PC-9 (cell line): ENCODE measurements around the gene HYAL1. TPM values are rescaled to one million over a fixed set of nuclear protein-coding genes. Genes with fewer than 3 reads are reported as not detected.

Source experiments
- BruUV-seq: library from RNA; stranded (reverse); fragments of 400-500 nt; replicated peaks from 2 replicates; lab custom pipeline; 2021; lab: Mats Ljungman, UMichigan
- CTCF ChIA-PET: fragments of 300-600 bp; sonication (Branson Sonifier 250); formaldehyde crosslinking; loops from one replicate; lab custom pipeline; 2022; ENCODE audit warnings: antibody characterized with exemption; lab: Charles Lee
- POLR2A ChIA-PET: fragments of 300-600 bp; sonication (Branson Sonifier 250); formaldehyde crosslinking; loops from one replicate; lab custom pipeline; 2022; ENCODE audit warnings: antibody characterized with exemption; ENCODE audit not compliant: unreplicated experiment; lab: Charles Lee
- DNase-seq, 2 experiments: peaks; one replicate each; pipeline versions ENCODE4 v3.0.0 to v3.0.0-alpha.2; 2015 to 2022; ENCODE audit warnings: mixed read lengths in 1 of 2
- H2AFZ ChIP-seq: fragments of 200-600 bp; sonication (generic); 2 replicates; pipeline ENCODE4 v1.8.1; 2017; ENCODE audit warnings: antibody characterized with exemption
- H3F3A ChIP-seq: fragments of 200-600 bp; sonication (generic); 2 replicates; pipeline ENCODE4 v1.8.1; 2017; ENCODE audit warnings: antibody characterized with exemption, mild to moderate bottlenecking, low read depth; ENCODE audit not compliant: insufficient read depth
- H3K27ac ChIP-seq: fragments of 200-600 bp; sonication (generic); 2 replicates; pipeline ENCODE4 v1.6.1; 2016; ENCODE audit warnings: mixed run types
- H3K27me3 ChIP-seq: fragments of 200-600 bp; sonication (generic); 2 replicates; pipeline ENCODE4 v1.6.1; 2016; ENCODE audit warnings: low read depth, mixed run types; ENCODE audit not compliant: insufficient read depth
- H3K36me3 ChIP-seq: fragments of 200-600 bp; sonication (generic); 2 replicates; pipeline ENCODE4 v1.6.1; 2016; ENCODE audit warnings: low read depth, mixed run types
- H3K4me1 ChIP-seq: fragments of 200-600 bp; sonication (generic); replicated peaks from 2 replicates; pipeline ENCODE4 v1.6.1; 2016; ENCODE audit warnings: mixed run types; ENCODE audit not compliant: insufficient read depth
- H3K4me2 ChIP-seq: fragments of 200-600 bp; sonication (generic); 2 replicates; pipeline ENCODE4 v1.6.1; 2017; ENCODE audit warnings: mixed run types
- H3K4me3 ChIP-seq: fragments of 200-600 bp; sonication (generic); 2 replicates; pipeline ENCODE4 v1.6.1; 2016; ENCODE audit warnings: mixed run types
- H3K79me2 ChIP-seq: fragments of 200-600 bp; sonication (generic); 2 replicates; pipeline ENCODE4 v1.6.1; 2017; ENCODE audit warnings: low read depth, mixed run types
- H3K9me2 ChIP-seq: fragments of 200-600 bp; sonication (generic); 2 replicates; pipeline ENCODE4 v1.8.1; 2017; ENCODE audit warnings: mild to moderate bottlenecking; ENCODE audit not compliant: insufficient read depth
- H3K9me3 ChIP-seq: fragments of 200-600 bp; sonication (generic); 2 replicates; pipeline ENCODE4 v1.8.1; 2016; ENCODE audit warnings: low read depth; ENCODE audit not compliant: insufficient read depth
- H4K20me1 ChIP-seq: fragments of 200-600 bp; sonication (generic); 2 replicates; pipeline ENCODE4 v1.8.1; 2017; ENCODE audit not compliant: insufficient read depth
- EZH2 ChIP-seq: fragments of 200-600 bp; sonication (generic); IDR thresholded peaks from 2 replicates; pipeline ENCODE4 v1.8.0; 2017; ENCODE audit warnings: antibody characterized with exemption, low read depth
- intact Hi-C: fragments of 100-400 bp; cut with micrococcal nuclease; formaldehyde crosslinking; loops from one replicate; pipeline ENCODE4 v1.10.0; 2022; ENCODE audit not compliant: unreplicated experiment
- total RNA-seq: library from RNA; stranded (reverse); gene quantifications from 2 replicates; pipeline ENCODE4 v1.2.3, GENCODE V29; 2021
- TF ChIP-seq, protein P1 (sequence below): fragments of 200-600 bp; sonication (generic); conservative IDR thresholded peaks from 2 replicates; pipeline ENCODE4 v1.6.1; 2017; ENCODE audit warnings: mixed run types, antibody characterized with exemption, mild to moderate bottlenecking, moderate library complexity

The HYAL1 gene
- total RNA-seq, 1 experiment from 2014 or later: 1.9 TPM

DNA sequence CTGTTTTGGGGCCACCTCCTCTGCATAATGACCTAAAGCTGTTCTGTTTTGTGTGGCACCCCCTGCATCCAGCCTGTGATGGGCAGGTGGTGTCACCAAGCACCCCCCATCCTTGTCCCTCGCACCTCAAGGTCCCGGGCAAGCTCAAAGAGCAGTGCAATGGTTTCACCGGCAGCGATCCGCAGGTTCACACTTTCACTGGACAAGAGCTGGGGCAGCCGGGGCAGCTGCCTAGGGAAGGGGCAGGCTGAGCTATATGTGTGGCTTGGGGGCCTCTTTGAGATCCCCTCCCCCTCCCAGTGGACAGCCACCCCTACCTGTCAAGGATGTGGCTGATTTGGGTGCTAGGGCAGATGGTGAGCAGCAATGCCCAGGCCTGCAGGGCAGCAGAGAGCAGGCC lies 14.2 kb downstream of the HYAL1 start:
- intact Hi-C loops: no loop called here

DNA sequence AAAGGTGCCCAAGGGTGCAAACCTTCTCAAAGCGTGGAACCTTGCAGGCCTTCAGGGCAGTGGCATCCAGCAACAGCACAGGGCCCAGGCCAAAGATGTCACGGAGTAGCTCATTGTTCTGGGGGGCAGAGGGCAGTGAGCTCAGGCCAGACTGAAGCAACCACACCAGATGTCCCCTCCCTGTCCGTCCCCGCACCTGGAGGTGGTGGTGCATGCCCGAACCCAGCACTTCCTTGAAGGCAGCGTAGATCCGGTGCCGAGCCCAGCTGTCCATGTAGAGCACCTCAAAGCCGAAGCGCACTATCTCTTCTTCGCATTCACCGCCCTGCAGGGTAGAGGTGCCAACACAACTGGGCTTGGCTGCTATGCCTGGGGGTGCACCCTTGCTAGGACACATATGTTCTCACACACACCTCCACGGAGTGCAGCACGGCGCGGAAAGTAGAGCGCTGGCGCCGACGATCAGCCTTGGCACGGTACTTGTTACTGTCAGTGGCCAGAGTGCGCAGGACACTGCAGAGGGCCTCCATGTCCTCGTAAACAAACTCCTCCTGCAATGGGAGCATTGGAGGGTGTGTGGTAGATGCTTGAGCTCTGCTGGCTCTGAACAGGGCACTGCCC lies 14.9 kb downstream of the HYAL1 start:
- Histone ChIP-seq H3K79me2 (peaks cover 25% of the 10 kb centered on the region), H3K27me3 (no peaks in the 10 kb centered on the region), H3K27ac (no peak overlapping the region), H3K4me3 (no peak overlapping the region), H2AFZ (no peak overlapping the region), H3K4me1 (peaks cover 13% of the 10 kb centered on the region), H3K36me3 (no peaks in the 10 kb centered on the region), H3K9me3 (no peaks in the 10 kb centered on the region), H3K4me2 (no peak overlapping the region), H3K9me2 (no peaks in the 10 kb centered on the region), H3F3A (peaks cover 11% of the 10 kb centered on the region; the same call in 1 of the 2 replicates), H4K20me1 (no peaks in the 10 kb centered on the region)
- POLR2A ChIA-PET: no interaction called here
- TF ChIP-seq EZH2: no peak
- TF ChIP-seq, protein P1, sequence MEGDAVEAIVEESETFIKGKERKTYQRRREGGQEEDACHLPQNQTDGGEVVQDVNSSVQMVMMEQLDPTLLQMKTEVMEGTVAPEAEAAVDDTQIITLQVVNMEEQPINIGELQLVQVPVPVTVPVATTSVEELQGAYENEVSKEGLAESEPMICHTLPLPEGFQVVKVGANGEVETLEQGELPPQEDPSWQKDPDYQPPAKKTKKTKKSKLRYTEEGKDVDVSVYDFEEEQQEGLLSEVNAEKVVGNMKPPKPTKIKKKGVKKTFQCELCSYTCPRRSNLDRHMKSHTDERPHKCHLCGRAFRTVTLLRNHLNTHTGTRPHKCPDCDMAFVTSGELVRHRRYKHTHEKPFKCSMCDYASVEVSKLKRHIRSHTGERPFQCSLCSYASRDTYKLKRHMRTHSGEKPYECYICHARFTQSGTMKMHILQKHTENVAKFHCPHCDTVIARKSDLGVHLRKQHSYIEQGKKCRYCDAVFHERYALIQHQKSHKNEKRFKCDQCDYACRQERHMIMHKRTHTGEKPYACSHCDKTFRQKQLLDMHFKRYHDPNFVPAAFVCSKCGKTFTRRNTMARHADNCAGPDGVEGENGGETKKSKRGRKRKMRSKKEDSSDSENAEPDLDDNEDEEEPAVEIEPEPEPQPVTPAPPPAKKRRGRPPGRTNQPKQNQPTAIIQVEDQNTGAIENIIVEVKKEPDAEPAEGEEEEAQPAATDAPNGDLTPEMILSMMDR: no peak
- no TSS peak for BruUV-seq
- CTCF ChIA-PET: interaction anchor here (0.6 to 1.0 kb wide), 2 partner anchors 36 to 196 kb away, joined by 3 to 8 read pairs; no protein-coding TSS in a partner anchor
- intact Hi-C loops: no loop called here
- no peak for DNase-seq

More for the DNA sequence above, 14.2 kb downstream of the HYAL1 start:
- no peak for DNase-seq
- H3K79me2 ChIP-seq: peaks cover 25% of the 10 kb centered on the region
- H3K36me3 ChIP-seq: no peaks in the 10 kb centered on the region
- no peaks in the 10 kb centered on the region for H3K9me2 ChIP-seq
- BruUV-seq: no TSS peak
- H3K9me3 ChIP-seq: no peaks in the 10 kb centered on the region
- no peak for TF ChIP-seq EZH2
- TF ChIP-seq, protein P1: no peak
- no peaks in the 10 kb centered on the region for H4K20me1 ChIP-seq
- no peaks in the 10 kb centered on the region for H3K27me3 ChIP-seq
- H3K4me3 ChIP-seq: no peak overlapping the region
- no peak overlapping the region for H3K27ac ChIP-seq
- no peak overlapping the region for H3K4me2 ChIP-seq
- peaks cover 11% of the 10 kb centered on the region; the same call in 1 of the 2 replicates for H3F3A ChIP-seq
- CTCF ChIA-PET: interaction anchor here (1.0 kb wide), 1 partner anchor 35 kb away, joined by 3 read pairs; no protein-coding TSS in a partner anchor
- H3K4me1 ChIP-seq: peaks cover 13% of the 10 kb centered on the region
- POLR2A ChIA-PET: no interaction called here
- H2AFZ ChIP-seq: no peak overlapping the region

DNA sequence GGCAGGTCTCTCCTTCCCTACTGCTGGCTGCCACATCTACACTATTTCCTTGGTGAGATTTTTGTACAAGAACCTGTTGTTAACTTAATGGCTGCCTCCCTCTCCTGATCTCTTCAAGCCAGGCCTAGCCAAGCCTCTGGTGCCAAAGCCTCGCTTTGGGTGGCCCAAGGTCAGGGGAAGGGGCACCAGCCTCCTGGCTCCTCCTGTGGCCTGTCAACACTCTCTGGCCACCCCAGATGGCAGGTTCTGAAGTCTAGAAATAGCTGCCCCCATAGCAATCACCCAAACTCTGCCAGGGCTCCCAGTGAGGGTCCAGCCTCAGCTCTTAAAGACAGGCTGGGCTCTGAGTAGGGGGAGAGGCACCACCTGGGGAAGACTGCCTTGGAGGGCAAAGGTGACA lies 16.1 kb downstream of the HYAL1 start:
- Histone ChIP-seq H2AFZ (no peak overlapping the region), H3K9me2 (no peaks in the 10 kb centered on the region), H4K20me1 (no peaks in the 10 kb centered on the region), H3K4me2 (no peak overlapping the region), H3K27me3 (no peaks in the 10 kb centered on the region), H3F3A (peaks cover 11% of the 10 kb centered on the region; the same call in 1 of the 2 replicates), H3K27ac (no peak overlapping the region), H3K4me3 (no peak overlapping the region), H3K79me2 (peaks cover 25% of the 10 kb centered on the region), H3K9me3 (no peaks in the 10 kb centered on the region), H3K36me3 (no peaks in the 10 kb centered on the region), H3K4me1 (0 out of 2 replicates have a peak, but pooled peaks cover 7% of the 10 kb centered on the region)
- POLR2A ChIA-PET: no interaction called here
- BruUV-seq: no TSS peak
- DNase-seq: no peak
- intact Hi-C loops: no loop called here
- TF ChIP-seq, protein P1: no peak
- no peak for TF ChIP-seq EZH2
- CTCF ChIA-PET: no interaction called here
